Activated CD4-positive, alpha-beta T cell treated with anti-CD3 and anti-CD28 coated beads for 36 hours (primary cell): Measurements from ENCODE around the gene DMRTC2. TPM values are rescaled to one million over a fixed set of nuclear protein-coding genes. Genes with fewer than 3 reads are reported as not detected.

Source experiments
- ATAC-seq: fragments of 200-7000 bp; cut with Tn5 transposase; one replicate; pipeline ENCODE4 v1.10.0; 2021; ENCODE audit warnings: mild to moderate bottlenecking, moderate library complexity
- CTCF ChIA-PET: fragments of 350-600 bp; sonication (Branson Sonifier 250); formaldehyde crosslinking; loops from one replicate; lab custom pipeline; 2021; ENCODE audit warnings: antibody characterized with exemption; lab: Charles Lee
- POLR2A ChIA-PET: fragments of 350-600 bp; sonication (Branson Sonifier 250); formaldehyde crosslinking; loops from one replicate; lab custom pipeline; 2021; ENCODE audit warnings: antibody characterized with exemption, inconsistent platforms; lab: Charles Lee
- DNase-seq: peaks from one replicate; pipeline ENCODE4 v3.0.0-alpha.2; 2020
- H3K27ac Mint-ChIP-seq: one replicate; pipeline ENCODE4 v1.8.0; 2021; ENCODE audit warnings: mixed read lengths
- H3K27me3 Mint-ChIP-seq: one replicate; pipeline ENCODE4 v1.8.0; 2021; ENCODE audit warnings: mixed read lengths
- H3K36me3 Mint-ChIP-seq: one replicate; pipeline ENCODE4 v1.8.0; 2021; ENCODE audit warnings: low read depth, mixed read lengths
- H3K4me1 Mint-ChIP-seq: one replicate; pipeline ENCODE4 v1.8.0; 2021; ENCODE audit warnings: mixed read lengths
- H3K4me3 Mint-ChIP-seq: one replicate; pipeline ENCODE4 v1.8.0; 2021; ENCODE audit warnings: mild to moderate bottlenecking, moderate library complexity, mixed read lengths
- H3K9me3 Mint-ChIP-seq: one replicate; pipeline ENCODE4 v1.8.0; 2021; ENCODE audit warnings: low read depth, mixed read lengths
- intact Hi-C, 2 experiments: fragments of 100-400 bp; cut with DNase I in 1 of 2; cut with micrococcal nuclease in 1 of 2; formaldehyde crosslinking; loops; one replicate each; pipeline versions ENCODE4 v1.14.2 to v1.15.1; 2022 to 2024; cut with DNase I, micrococcal nuclease
- total RNA-seq, 2 experiments: library from RNA; stranded (reverse); gene quantifications; one replicate each; pipeline ENCODE4 v1.2.3, GENCODE V29; 2021

DMRTC2 gene
- total RNA-seq: not detected

DNA sequence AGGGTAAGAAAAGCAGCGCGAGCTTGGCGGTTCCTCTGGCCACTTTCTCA is at the start of gene DMRTC2:
DMRTC2 (plus strand) TSS at position 42 of the 50 bp plus-strand sequence. CDS start 2,387 bp downstream, outside the sequence.
- intact Hi-C loops: no loop called here
- ChIA-PET POLR2A (interaction anchor here (0.6 kb wide), 1 partner anchor 31 kb away, joined by 3 read pairs; no protein-coding TSS in a partner anchor), CTCF (interaction anchor here (1.0 kb wide), 1 partner anchor 14 kb away, joined by 3 read pairs; no protein-coding TSS in a partner anchor)
- no peaks in the 10 kb centered on the region for H3K36me3 Mint-ChIP-seq
- H3K9me3 Mint-ChIP-seq: no peaks in the 10 kb centered on the region
- ATAC-seq (no peak), DNase-seq (no peak)
- H3K4me3 Mint-ChIP-seq: no peak within 1 kb of the TSS
- no peak within 1 kb of the TSS for H3K27ac Mint-ChIP-seq
- H3K4me1 Mint-ChIP-seq: no peaks in the 10 kb centered on the region
- peaks cover 2% of the 10 kb centered on the region for H3K27me3 Mint-ChIP-seq

- no peak for ATAC-seq
- CTCF ChIA-PET: interaction anchor here (0.6 to 8.0 kb wide), 17 partner anchors 7 to 196 kb away, joined by 3 to 137 read pairs (median 7); partner anchors contain the start of gene CEACAM6
Measured at GRCh38 chr19:41796362-41796761, 48.5 kb upstream of the DMRTC2 start, which contains the start of gene CEACAM3. Gene CEACAM3, plus strand, starts transcription at chr19:41796587. Its CDS starts 91 bp downstream, at chr19:41796678.

GRCh38 chr19:41796901-41797300 is 47.9 kb upstream of the DMRTC2 start:
- Mint-ChIP-seq H3K27ac (no peak overlapping the region), H3K9me3 (no peaks in the 10 kb centered on the region), H3K36me3 (no peaks in the 10 kb centered on the region), H3K4me3 (no peak overlapping the region), H3K4me1 (no peaks in the 10 kb centered on the region), H3K27me3 (peaks cover 20% of the 10 kb centered on the region)
- intact Hi-C loops: no loop called here
- POLR2A ChIA-PET: no interaction called here
- CTCF ChIA-PET: interaction anchor here (1.4 to 8.0 kb wide), 4 partner anchors 12 to 38 kb away, joined by 4 to 137 read pairs (median 28); no protein-coding TSS in a partner anchor
- no peak for ATAC-seq
- DNase-seq: no peak

More at GRCh38 chr19:41796362-41796761, 48.5 kb upstream of the DMRTC2 start, which contains the start of gene CEACAM3:
- POLR2A ChIA-PET: no interaction called here
- no peak within 1 kb of the TSS for H3K4me3 Mint-ChIP-seq
- no peaks in the 10 kb centered on the region for H3K36me3 Mint-ChIP-seq
- H3K27ac Mint-ChIP-seq: no peak within 1 kb of the TSS
- H3K9me3 Mint-ChIP-seq: no peaks in the 10 kb centered on the region
- no peak for DNase-seq
- no peaks in the 10 kb centered on the region for H3K4me1 Mint-ChIP-seq
- peaks cover 22% of the 10 kb centered on the region for H3K27me3 Mint-ChIP-seq
- intact Hi-C loops: no loop called here

DNA sequence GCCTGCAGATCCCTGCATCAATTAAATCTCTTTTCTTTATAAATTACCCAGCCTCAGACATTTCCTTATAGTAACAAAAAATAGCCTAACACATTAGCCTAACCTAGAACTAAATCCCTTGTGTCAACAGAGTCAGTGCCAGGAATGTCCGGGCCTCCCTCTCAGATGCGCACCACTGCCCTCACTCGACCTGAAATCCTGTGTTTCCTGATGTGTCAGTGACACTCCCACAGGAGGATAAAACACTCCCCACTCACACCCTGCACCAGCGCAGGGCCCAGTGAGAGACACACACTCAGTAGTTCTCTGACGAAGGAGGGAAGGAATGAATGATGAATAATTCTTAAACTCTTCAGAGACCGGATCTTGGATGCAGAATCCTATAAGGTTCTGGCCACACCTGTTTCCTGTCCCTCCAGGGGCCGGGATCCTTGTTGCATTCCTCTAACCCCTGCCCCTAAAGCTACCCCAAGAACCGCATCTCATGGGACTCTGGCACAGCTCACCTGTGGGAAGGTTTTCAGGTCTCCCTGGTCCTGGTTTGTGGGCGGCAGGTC is 45.3 kb upstream of the DMRTC2 start:
- H3K27ac Mint-ChIP-seq: no peak overlapping the region
- CTCF ChIA-PET: interaction anchor here (1.0 kb wide), 1 partner anchor 36 kb away, joined by 3 read pairs; no protein-coding TSS in a partner anchor
- no peaks in the 10 kb centered on the region for H3K9me3 Mint-ChIP-seq
- intact Hi-C loops: no loop called here
- ATAC-seq (no peak), DNase-seq (no peak)
- H3K27me3 Mint-ChIP-seq: peaks cover 4% of the 10 kb centered on the region
- H3K36me3 Mint-ChIP-seq: no peaks in the 10 kb centered on the region
- POLR2A ChIA-PET: interaction anchor here (0.7 kb wide), 1 partner anchor 17 kb away, joined by 3 read pairs; no protein-coding TSS in a partner anchor
- H3K4me3 Mint-ChIP-seq: no peak overlapping the region
- peaks cover 10% of the 10 kb centered on the region for H3K4me1 Mint-ChIP-seq

DNA sequence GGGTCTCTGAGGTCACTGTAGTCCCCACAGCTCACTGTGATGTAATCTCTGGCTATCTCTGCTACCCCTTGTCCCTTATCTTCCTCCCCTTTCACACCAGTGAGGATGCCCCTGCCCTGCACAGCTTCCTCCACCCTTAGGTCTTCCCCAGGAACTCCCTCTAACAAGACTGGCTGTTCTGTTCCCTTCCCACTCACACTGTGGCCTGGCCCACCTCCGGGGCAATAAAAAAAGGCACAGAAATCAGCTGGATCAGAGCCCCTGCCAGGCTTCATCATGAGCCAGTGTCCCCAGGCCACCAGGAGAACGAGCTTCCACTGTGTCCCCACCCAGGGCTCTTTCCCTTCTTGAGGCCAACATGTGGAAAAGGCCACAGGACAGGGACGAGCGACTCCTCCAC is 43.8 kb upstream of the DMRTC2 start:
- no peaks in the 10 kb centered on the region for H3K36me3 Mint-ChIP-seq
- no peak overlapping the region for H3K4me3 Mint-ChIP-seq
- ATAC-seq (no peak), DNase-seq (no peak)
- no peaks in the 10 kb centered on the region for H3K9me3 Mint-ChIP-seq
- ChIA-PET CTCF (interaction anchor here (0.7 to 5.6 kb wide), 3 partner anchors 7 to 36 kb away, joined by 3 to 43 read pairs (median 3); no protein-coding TSS in a partner anchor), POLR2A (no interaction called here)
- peaks cover 2% of the 10 kb centered on the region for H3K27me3 Mint-ChIP-seq
- peaks cover 17% of the 10 kb centered on the region for H3K4me1 Mint-ChIP-seq
- intact Hi-C loops: no loop called here
- no peak overlapping the region for H3K27ac Mint-ChIP-seq

DNA sequence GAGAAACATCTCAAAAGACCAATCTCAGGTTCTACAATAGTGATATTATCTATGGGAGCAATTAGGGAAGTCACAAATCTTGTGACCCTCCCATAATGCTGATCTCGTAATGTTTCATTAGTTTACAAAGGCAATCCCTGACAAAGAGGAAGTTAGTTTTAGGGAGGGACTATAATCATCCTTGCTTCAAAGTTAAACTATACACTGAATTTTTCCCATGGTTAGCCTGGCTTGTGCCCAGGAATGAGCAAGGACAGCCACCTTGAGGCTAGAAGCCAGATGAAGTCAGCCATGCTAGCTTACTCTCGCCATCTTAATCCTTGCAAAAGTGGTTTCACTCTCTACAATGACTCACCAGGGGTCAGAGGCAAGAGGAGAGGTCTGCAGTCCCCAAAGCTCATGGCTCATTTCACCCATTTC is 43.0 kb upstream of the DMRTC2 start:
- no peak overlapping the region for H3K27ac Mint-ChIP-seq
- H3K9me3 Mint-ChIP-seq: no peaks in the 10 kb centered on the region
- H3K27me3 Mint-ChIP-seq: peaks cover 2% of the 10 kb centered on the region
- POLR2A ChIA-PET: no interaction called here
- DNase-seq (no peak), ATAC-seq (peak; percentile 51)
- no peak overlapping the region for H3K4me3 Mint-ChIP-seq
- H3K4me1 Mint-ChIP-seq: peaks cover 17% of the 10 kb centered on the region
- H3K36me3 Mint-ChIP-seq: no peaks in the 10 kb centered on the region
- intact Hi-C loops: no loop called here
- CTCF ChIA-PET: interaction anchor here (0.7 to 5.6 kb wide), 7 partner anchors 8 to 49 kb away, joined by 3 to 43 read pairs (median 4); no protein-coding TSS in a partner anchor

DNA sequence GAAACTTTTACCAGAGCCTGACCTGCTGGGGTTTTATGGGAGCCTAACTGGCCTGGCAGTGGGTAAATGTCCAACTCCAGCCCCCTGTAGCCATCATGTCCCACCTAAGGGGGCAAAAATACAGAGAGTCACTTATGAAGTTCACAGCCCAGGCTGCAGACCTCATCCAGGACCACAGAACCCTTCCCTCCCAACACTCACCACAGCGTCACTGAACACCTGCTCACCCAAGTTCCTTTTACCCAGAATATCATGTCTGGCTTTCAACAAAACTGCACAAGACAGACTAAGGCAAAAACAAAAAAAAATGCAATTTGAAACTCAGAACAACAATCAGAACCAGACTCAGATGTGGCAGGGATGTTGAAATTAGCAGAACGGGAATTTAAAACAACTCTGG is 42.1 kb upstream of the DMRTC2 start:
- intact Hi-C loops: no loop called here
- Mint-ChIP-seq H3K36me3 (no peaks in the 10 kb centered on the region), H3K4me1 (peaks cover 17% of the 10 kb centered on the region), H3K27me3 (peaks cover 3% of the 10 kb centered on the region), H3K9me3 (no peaks in the 10 kb centered on the region), H3K27ac (no peak overlapping the region), H3K4me3 (no peak overlapping the region)
- DNase-seq (no peak), ATAC-seq (no peak)
- POLR2A ChIA-PET: interaction anchor here (0.6 kb wide), 1 partner anchor 198 kb away, joined by 4 read pairs; no protein-coding TSS in a partner anchor
- CTCF ChIA-PET: interaction anchor here (0.6 to 5.6 kb wide), 8 partner anchors 8 to 585 kb away, joined by 3 to 43 read pairs (median 4); no protein-coding TSS in a partner anchor

DNA sequence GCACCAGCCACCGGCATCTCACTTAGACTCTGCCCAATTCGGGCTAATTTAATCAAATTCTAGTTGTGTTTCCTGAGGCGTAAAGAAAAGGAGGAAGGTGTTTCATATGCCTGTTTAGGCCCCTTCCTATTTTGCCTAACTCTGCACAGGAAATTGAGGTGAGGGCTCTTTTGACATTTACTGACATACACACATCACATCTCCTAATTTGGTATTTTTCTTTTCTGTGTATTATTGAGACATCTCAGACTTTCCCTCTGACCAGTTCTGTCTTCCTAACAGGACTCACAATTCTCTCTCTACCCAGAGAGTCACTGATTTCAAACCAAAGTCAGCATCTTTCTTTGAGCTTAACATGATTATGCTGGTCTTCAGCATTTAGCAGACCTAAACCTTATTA is 40.5 kb upstream of the DMRTC2 start:
- Mint-ChIP-seq H3K4me1 (peaks cover 17% of the 10 kb centered on the region), H3K4me3 (no peak overlapping the region), H3K27me3 (peaks cover 3% of the 10 kb centered on the region), H3K9me3 (no peaks in the 10 kb centered on the region), H3K27ac (peak overlapping the region; percentile 33), H3K36me3 (no peaks in the 10 kb centered on the region)
- DNase-seq (no peak), ATAC-seq (peak; percentile 53)
- intact Hi-C loops: no loop called here
- POLR2A ChIA-PET: no interaction called here
- CTCF ChIA-PET: interaction anchor here (0.6 to 5.6 kb wide), 5 partner anchors 11 to 1376 kb away, joined by 3 to 43 read pairs (median 3); no protein-coding TSS in a partner anchor

DNA sequence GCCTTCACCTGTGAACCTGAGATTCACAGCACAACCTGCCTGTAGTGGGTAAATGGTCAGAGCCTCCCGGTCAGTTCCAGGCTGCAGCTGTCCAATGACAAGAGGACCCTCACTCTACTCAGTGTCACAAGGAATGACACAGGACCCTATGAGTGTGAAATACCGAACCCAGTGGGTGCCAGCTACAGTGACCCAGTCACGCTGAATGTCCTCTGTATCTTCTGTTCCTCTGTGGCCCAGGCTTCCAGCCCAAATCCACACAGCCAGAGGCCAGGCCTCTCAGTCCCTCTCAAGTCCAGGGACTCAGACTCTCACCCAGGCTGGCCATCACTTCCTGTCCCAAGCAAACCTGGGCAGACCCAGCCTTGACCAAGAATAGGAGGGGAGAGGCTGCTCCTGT is 37.7 kb upstream of the DMRTC2 start:
- H3K27ac Mint-ChIP-seq: no peak overlapping the region
- H3K4me3 Mint-ChIP-seq: no peak overlapping the region
- H3K27me3 Mint-ChIP-seq: peaks cover 6% of the 10 kb centered on the region
- H3K36me3 Mint-ChIP-seq: no peaks in the 10 kb centered on the region
- H3K4me1 Mint-ChIP-seq: peaks cover 17% of the 10 kb centered on the region
- intact Hi-C loops: no loop called here
- ChIA-PET CTCF (interaction anchor here (0.5 to 2.5 kb wide), 4 partner anchors 12 to 28 kb away, joined by 3 to 9 read pairs (median 5); no protein-coding TSS in a partner anchor), POLR2A (no interaction called here)
- ATAC-seq: no peak
- H3K9me3 Mint-ChIP-seq: no peaks in the 10 kb centered on the region
- DNase-seq: no peak

DNA sequence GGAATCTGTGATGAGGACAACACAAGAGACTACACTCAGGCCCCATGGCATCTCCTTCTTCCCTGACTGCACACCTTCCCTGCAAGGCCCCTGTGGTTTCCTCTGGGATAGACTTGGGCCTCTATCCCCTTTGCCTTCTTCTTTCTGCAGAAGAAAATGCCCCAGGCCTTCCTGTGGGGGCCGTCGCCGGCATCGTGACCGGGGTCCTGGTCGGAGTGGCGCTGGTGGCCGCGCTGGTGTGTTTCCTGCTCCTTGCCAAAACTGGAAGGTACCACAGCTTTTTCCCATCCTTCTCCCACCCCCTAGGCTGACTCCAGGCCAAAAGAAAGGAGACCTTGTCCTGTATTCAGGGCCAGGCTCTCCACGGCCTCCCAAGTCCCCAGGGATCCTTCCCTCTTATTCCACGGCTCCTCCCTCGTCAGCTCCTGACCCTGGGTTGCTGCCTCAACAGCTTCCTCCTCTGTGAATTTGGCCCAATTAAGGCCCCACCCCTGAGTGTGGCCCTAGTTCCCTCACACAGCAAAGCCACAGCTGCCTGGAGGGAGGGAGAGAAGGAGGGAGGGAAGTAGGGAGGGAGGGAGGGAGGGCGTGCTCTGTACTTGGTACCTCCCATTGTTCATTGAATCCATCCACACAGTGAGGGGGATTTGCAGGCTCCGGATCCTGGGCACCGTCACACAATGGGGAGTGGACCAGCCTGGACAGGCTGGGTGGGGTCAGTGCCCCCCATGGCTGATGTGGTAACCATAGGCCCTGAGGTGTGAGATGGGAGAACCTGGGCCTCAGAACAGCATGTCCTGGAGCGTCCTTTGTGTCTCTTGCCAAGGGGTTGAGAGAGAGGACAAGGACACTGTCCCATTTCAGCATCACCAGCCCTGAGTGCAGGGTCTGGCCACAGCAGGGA is 35.9 kb upstream of the DMRTC2 start:
- no peak overlapping the region for H3K4me3 Mint-ChIP-seq
- DNase-seq: no peak
- peaks cover 8% of the 10 kb centered on the region for H3K27me3 Mint-ChIP-seq
- no peaks in the 10 kb centered on the region for H3K9me3 Mint-ChIP-seq
- no peak for ATAC-seq
- POLR2A ChIA-PET: interaction anchor here (0.5 kb wide), 1 partner anchor 35 kb away, joined by 8 read pairs; no protein-coding TSS in a partner anchor
- no peaks in the 10 kb centered on the region for H3K36me3 Mint-ChIP-seq
- CTCF ChIA-PET: interaction anchor here (0.9 to 2.5 kb wide), 2 partner anchors 14 to 24 kb away, joined by 3 to 9 read pairs; no protein-coding TSS in a partner anchor
- H3K4me1 Mint-ChIP-seq: peaks cover 13% of the 10 kb centered on the region
- intact Hi-C loops: no loop called here
- H3K27ac Mint-ChIP-seq: no peak overlapping the region

- CTCF ChIA-PET: interaction anchor here (0.6 to 1.9 kb wide), 5 partner anchors 8 to 17 kb away, joined by 3 to 11 read pairs (median 5); no protein-coding TSS in a partner anchor
- H3K4me1 Mint-ChIP-seq: peaks cover 5% of the 10 kb centered on the region
- no peak for ATAC-seq
Measured at GRCh38 chr19:41810301-41810700, 34.5 kb upstream of the DMRTC2 start.

More at GRCh38 chr19:41810301-41810700, 34.5 kb upstream of the DMRTC2 start:
- DNase-seq: no peak
- H3K27ac Mint-ChIP-seq: no peak overlapping the region
- H3K4me3 Mint-ChIP-seq: no peak overlapping the region
- H3K36me3 Mint-ChIP-seq: no peaks in the 10 kb centered on the region
- H3K9me3 Mint-ChIP-seq: no peaks in the 10 kb centered on the region
- intact Hi-C loops: no loop called here
- POLR2A ChIA-PET: no interaction called here
- H3K27me3 Mint-ChIP-seq: peaks cover 8% of the 10 kb centered on the region
